GM23248 (cell line): Measurements from ENCODE around the gene CSRNP2. TPM values are rescaled to one million over a fixed set of nuclear protein-coding genes. Genes with fewer than 3 reads are reported as not detected.

Experiments used
- DNase-seq: peaks from one replicate; pipeline ENCODE4 v3.0.0-alpha.2; 2015
- H2AFZ ChIP-seq: fragments of 200-600 bp; sonication (generic); 2 replicates; pipeline ENCODE4 v1.6.1; 2016; ENCODE audit warnings: antibody characterized with exemption
- H3F3A ChIP-seq: fragments of 200-600 bp; sonication (generic); 2 replicates; pipeline ENCODE4 v1.6.1; 2016; ENCODE audit warnings: mild to moderate bottlenecking, antibody characterized with exemption, mixed run types; ENCODE audit not compliant: insufficient read depth
- H3K27ac ChIP-seq: fragments of 200-600 bp; sonication (generic); 2 replicates; pipeline ENCODE4 v1.5.1; 2016; ENCODE audit warnings: mild to moderate bottlenecking
- H3K27me3 ChIP-seq: fragments of 200-600 bp; sonication (generic); replicated peaks from 2 replicates; pipeline ENCODE4 v1.6.1; 2016; ENCODE audit warnings: mild to moderate bottlenecking; ENCODE audit not compliant: insufficient read depth
- H3K36me3 ChIP-seq: fragments of 200-600 bp; sonication (generic); 2 replicates; pipeline ENCODE4 v1.6.1; 2016; ENCODE audit warnings: low read depth, mild to moderate bottlenecking
- H3K4me1 ChIP-seq: fragments of 200-600 bp; sonication (generic); 2 replicates; pipeline ENCODE4 v1.6.1; 2016; ENCODE audit warnings: mild to moderate bottlenecking; ENCODE audit not compliant: insufficient read depth
- H3K4me2 ChIP-seq: fragments of 200-600 bp; sonication (generic); one replicate; pipeline ENCODE4 v1.6.1; 2016; ENCODE audit warnings: mild to moderate bottlenecking; ENCODE audit not compliant: unreplicated experiment
- H3K4me3 ChIP-seq: fragments of 200-600 bp; sonication (generic); 2 replicates; pipeline ENCODE4 v1.5.1; 2016; ENCODE audit warnings: mild to moderate bottlenecking
- H3K79me2 ChIP-seq: fragments of 200-600 bp; sonication (generic); 2 replicates; pipeline ENCODE4 v1.6.1; 2016; ENCODE audit warnings: mild to moderate bottlenecking; ENCODE audit not compliant: insufficient read depth
- H3K9ac ChIP-seq: fragments of 200-600 bp; sonication (generic); 2 replicates; pipeline ENCODE4 v1.6.1; 2016; ENCODE audit warnings: mild to moderate bottlenecking
- H3K9me2 ChIP-seq: fragments of 200-600 bp; sonication (generic); 2 replicates; pipeline ENCODE4 v1.6.1; 2016; ENCODE audit warnings: mixed run types, mild to moderate bottlenecking, moderate library complexity; ENCODE audit not compliant: insufficient read depth
- H3K9me3 ChIP-seq: fragments of 200-600 bp; sonication (generic); one replicate; pipeline ENCODE4 v1.6.1; 2017; ENCODE audit warnings: low read depth
- H4K20me1 ChIP-seq: fragments of 200-600 bp; sonication (generic); 2 replicates; pipeline ENCODE4 v1.6.0; 2016; ENCODE audit not compliant: insufficient read depth
- EZH2 ChIP-seq: fragments of 200-600 bp; sonication (generic); IDR thresholded peaks from 2 replicates; pipeline ENCODE4 v1.6.1; 2018; ENCODE audit warnings: antibody characterized with exemption, mild to moderate bottlenecking; ENCODE audit not compliant: insufficient read depth, poor library complexity, severe bottlenecking
- EZH2phosphoT487 ChIP-seq: fragments of 200-600 bp; sonication (generic); IDR thresholded peaks from 2 replicates; pipeline ENCODE4 v1.6.1; 2018; ENCODE audit warnings: antibody characterized with exemption, moderate library complexity, mild to moderate bottlenecking, low read depth; ENCODE audit not compliant: insufficient read depth
- WGBS, 2 experiments: methylation state at CpG; one replicate each; pipeline ENCODE4 v1.1.6; 2015 to 2017; ENCODE audit warnings: low lambda C conversion rate in 2 of 2, low coverage in 1 of 2; ENCODE audit errors: missing lambda C conversion rate in 2 of 2; 5-methylcytosine and 5-hydroxymethylcytosine counted together
- in situ Hi-C: fragments of 300-500 bp; cut with MboI; formaldehyde crosslinking; loops from 2 replicates; pipeline ENCODE4 v1.15.0; 2020
- polyA plus RNA-seq: library from polyadenylated mRNA; unstranded; fragments of >200 nt; fragmentation: Nextera tagmentation; extraction: Ambion mirVana; gene quantifications from 2 replicates; pipeline ENCODE4 v1.2.1, GENCODE V29; 2016
- total RNA-seq: library from RNA; depleted of rRNA; stranded (reverse); fragments of >200 nt; shearing (Covaris generic); gene quantifications from 2 replicates; pipeline ENCODE4 v1.2.3, GENCODE V29; 2014

Gene CSRNP2
- total and polyA plus RNA-seq, 2 experiments from 2014 or later, result 15.1 to 22.0 TPM

GRCh38 chr12:51027342-51027835, 56.0 kb downstream of the CSRNP2 start:
- Histone ChIP-seq H3K36me3 (no peaks in the 10 kb centered on the region), H3F3A (peaks cover 29% of the 10 kb centered on the region), H3K4me2 (no peak overlapping the region), H2AFZ (no peak overlapping the region), H3K4me3 (no peak overlapping the region), H3K4me1 (peaks cover 15% of the 10 kb centered on the region), H3K9me3 (no peaks in the 10 kb centered on the region), H3K79me2 (peaks cover 26% of the 10 kb centered on the region), H3K9ac (no peak overlapping the region), H3K27me3 (no peaks in the 10 kb centered on the region), H4K20me1 (no peaks in the 10 kb centered on the region), H3K27ac (no peak overlapping the region), H3K9me2 (no peaks in the 10 kb centered on the region)
- DNase-seq, result no peak
- in situ Hi-C loops, result no loop called here
- 78 to 80% methylated on average over 15 of the region's 15 CpGs for WGBS, 2 experiments
- TF ChIP-seq EZH2 (no peak), EZH2phosphoT487 (no peak)

- peak within 1 kb of the TSS; percentile 94 for H3K27ac ChIP-seq
- DNase-seq, result peak; percentile 99
- H3K9me2 ChIP-seq, result no peaks in the 10 kb centered on the region
- no peaks in the 10 kb centered on the region for H3K36me3 ChIP-seq
- H3K9ac ChIP-seq, result peak within 1 kb of the TSS; percentile 94
- H3K9me3 ChIP-seq, result no peaks in the 10 kb centered on the region
- H3K4me3 ChIP-seq, result peak within 1 kb of the TSS; percentile 94
- H3K4me2 ChIP-seq, result peak within 1 kb of the TSS; percentile 91
- H2AFZ ChIP-seq, result peak within 1 kb of the TSS; percentile 96
- peaks cover 29% of the 10 kb centered on the region for H3F3A ChIP-seq
- in situ Hi-C loops, result no loop called here
- TF ChIP-seq EZH2phosphoT487, result no peak
- no peak for TF ChIP-seq EZH2
- H3K27me3 ChIP-seq, result no peaks in the 10 kb centered on the region
- WGBS, 2 experiments, result 0 to 1% methylated on average over 51 to 72 of the region's 74 CpGs
- H3K4me1 ChIP-seq, result peaks cover 15% of the 10 kb centered on the region
- H3K79me2 ChIP-seq, result peaks cover 39% of the 10 kb centered on the region
- H4K20me1 ChIP-seq, result no peaks in the 10 kb centered on the region
Observed at GRCh38 chr12:51025836-51026638, 57.4 kb downstream of the CSRNP2 start, which contains the start of gene SLC11A2. Gene SLC11A2 (minus strand): TSS chr12:51026384. CDS start chr12:51010728, 15,656 bp downstream.

GRCh38 chr12:51025338-51025835, 58.0 kb downstream of the CSRNP2 start:
- Histone ChIP-seq H3K36me3 (no peaks in the 10 kb centered on the region), H3K9me2 (no peaks in the 10 kb centered on the region), H3K27ac (peak overlapping the region; percentile 94), H3K4me1 (peaks cover 15% of the 10 kb centered on the region), H3K4me2 (peak overlapping the region; percentile 91), H3F3A (peaks cover 29% of the 10 kb centered on the region), H3K27me3 (no peaks in the 10 kb centered on the region), H4K20me1 (no peaks in the 10 kb centered on the region), H2AFZ (peak overlapping the region; percentile 96), H3K79me2 (peaks cover 46% of the 10 kb centered on the region), H3K9ac (peak overlapping the region; percentile 94), H3K4me3 (peak overlapping the region; percentile 94), H3K9me3 (no peaks in the 10 kb centered on the region)
- in situ Hi-C loops, result no loop called here
- no peak for DNase-seq
- TF ChIP-seq EZH2phosphoT487 (no peak), EZH2 (no peak)
- WGBS, 2 experiments, result 8 to 9% methylated on average over 8 to 9 of the region's 9 CpGs

- no peaks in the 10 kb centered on the region for H3K27me3 ChIP-seq
- peak overlapping the region; percentile 94 for H3K27ac ChIP-seq
- no peaks in the 10 kb centered on the region for H4K20me1 ChIP-seq
- peaks cover 61% of the 10 kb centered on the region for H3K79me2 ChIP-seq
- peak overlapping the region; percentile 94 for H3K4me3 ChIP-seq
- no peaks in the 10 kb centered on the region for H3K36me3 ChIP-seq
- in situ Hi-C loops, result no loop called here
- H2AFZ ChIP-seq, result peak overlapping the region; percentile 96
- 48 to 51% methylated on average over 4 of the region's 4 CpGs for WGBS, 2 experiments
- peaks cover 29% of the 10 kb centered on the region for H3F3A ChIP-seq
- peak overlapping the region; percentile 94 for H3K9ac ChIP-seq
- peak overlapping the region; percentile 91 for H3K4me2 ChIP-seq
- TF ChIP-seq EZH2, result no peak
- TF ChIP-seq EZH2phosphoT487, result no peak
- DNase-seq, result peak; percentile 58
- H3K9me2 ChIP-seq, result no peaks in the 10 kb centered on the region
- peaks cover 15% of the 10 kb centered on the region for H3K4me1 ChIP-seq
- no peaks in the 10 kb centered on the region for H3K9me3 ChIP-seq
Observed at GRCh38 chr12:51023625-51024382, 59.6 kb downstream of the CSRNP2 start.
